Nephron progenitor cell (in vitro differentiated cells): ENCODE measurements around the gene CPSF7.
A peak's percentile ranks its signal among the peaks of the same experiment; 100 is the strongest.

ENCODE experiments used
- DNase-seq: peaks from one replicate; pipeline ENCODE4 v3.0.0; 2021
- H3K27ac Mint-ChIP-seq: 2 replicates; pipeline ENCODE4 v1.8.0; 2021; ENCODE audit warnings: mild to moderate bottlenecking, moderate library complexity, mixed read lengths
- H3K27me3 Mint-ChIP-seq: 2 replicates; pipeline ENCODE4 v1.8.0; 2021; ENCODE audit warnings: mild to moderate bottlenecking, low read depth, mixed read lengths; ENCODE audit not compliant: poor library complexity
- H3K36me3 Mint-ChIP-seq: 2 replicates; pipeline ENCODE4 v1.8.0; 2021; ENCODE audit warnings: low read depth, mixed read lengths
- H3K4me1 Mint-ChIP-seq: 2 replicates; pipeline ENCODE4 v1.8.0; 2021; ENCODE audit warnings: mixed read lengths
- H3K4me3 Mint-ChIP-seq: 2 replicates; pipeline ENCODE4 v1.8.0; 2021; ENCODE audit warnings: mild to moderate bottlenecking, moderate library complexity, mixed read lengths
- H3K9me3 Mint-ChIP-seq: 2 replicates; pipeline ENCODE4 v1.8.0; 2021; ENCODE audit warnings: mild to moderate bottlenecking, moderate library complexity, mixed read lengths
- CTCF ChIP-seq: fragments of 200-600 bp; sonication (generic); IDR thresholded peaks from 2 replicates; pipeline ENCODE4 v1.5.0; 2021; ENCODE audit warnings: antibody characterized with exemption

Gene CPSF7

GRCh38 chr11:61406991-61407728 lies 22.6 kb downstream of the CPSF7 start:
- no peak for TF ChIP-seq CTCF
- no peaks in the 10 kb centered on the region for H3K4me1 Mint-ChIP-seq
- no peak overlapping the region for H3K4me3 Mint-ChIP-seq
- peaks cover 89% of the 10 kb centered on the region for H3K36me3 Mint-ChIP-seq
- peak overlapping the region; percentile 50 for H3K27ac Mint-ChIP-seq
- DNase-seq: no peak
- no peaks in the 10 kb centered on the region for H3K9me3 Mint-ChIP-seq
- no peaks in the 10 kb centered on the region for H3K27me3 Mint-ChIP-seq

- Mint-ChIP-seq H3K4me1 (no peaks in the 10 kb centered on the region), H3K27me3 (no peaks in the 10 kb centered on the region), H3K27ac (no peak overlapping the region), H3K36me3 (peaks cover 79% of the 10 kb centered on the region), H3K4me3 (no peak overlapping the region), H3K9me3 (no peaks in the 10 kb centered on the region)
- no peak for DNase-seq
- no peak for TF ChIP-seq CTCF
These were observed 23.7 kb downstream of the CPSF7 start for GRCh38 chr11:61406067-61406466.

DNA sequence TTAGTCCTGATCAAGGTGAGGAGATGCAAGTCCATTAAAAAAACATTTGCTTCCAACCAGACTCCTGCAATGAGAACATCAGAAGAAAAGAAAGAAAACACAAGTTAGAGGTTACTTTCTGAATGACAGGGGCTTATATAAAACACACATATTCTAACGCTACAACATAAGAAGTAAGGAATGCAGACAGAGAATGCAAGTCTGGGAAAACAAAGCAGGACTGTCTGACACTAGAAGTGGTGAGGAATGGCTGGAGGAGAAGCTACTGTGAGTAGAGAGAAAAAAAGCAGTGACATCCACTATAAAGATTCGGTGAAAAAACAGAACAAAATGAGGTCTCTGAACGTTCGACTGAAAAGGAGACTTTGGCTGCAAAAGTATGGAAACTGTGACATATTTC lies 25.1 kb downstream of the CPSF7 start:
- no peaks in the 10 kb centered on the region for H3K9me3 Mint-ChIP-seq
- no peaks in the 10 kb centered on the region for H3K4me1 Mint-ChIP-seq
- H3K36me3 Mint-ChIP-seq: peaks cover 74% of the 10 kb centered on the region
- no peak for DNase-seq
- no peak overlapping the region for H3K27ac Mint-ChIP-seq
- no peak overlapping the region for H3K4me3 Mint-ChIP-seq
- TF ChIP-seq CTCF: no peak
- no peaks in the 10 kb centered on the region for H3K27me3 Mint-ChIP-seq

DNA sequence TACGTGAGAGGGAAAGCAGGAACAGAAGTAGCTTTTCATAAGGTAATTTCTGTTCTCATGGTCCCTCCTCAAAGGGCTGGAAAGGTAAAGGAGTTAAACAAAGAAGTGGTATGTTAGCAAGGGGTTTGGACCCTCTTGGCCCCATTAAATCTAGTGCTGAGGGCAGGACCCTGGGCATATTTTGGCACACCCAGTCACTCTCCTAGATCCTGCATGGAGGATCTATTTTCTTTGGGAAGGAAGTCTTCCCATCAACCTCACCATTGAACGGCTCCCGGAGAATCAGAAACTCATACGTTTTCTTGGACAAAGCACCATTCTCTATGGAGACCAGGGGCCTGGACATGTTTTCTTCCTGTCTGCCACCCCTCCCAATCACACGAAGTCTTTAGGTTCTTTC lies 25.7 kb downstream of the CPSF7 start:
- no peaks in the 10 kb centered on the region for H3K27me3 Mint-ChIP-seq
- no peak overlapping the region for H3K27ac Mint-ChIP-seq
- H3K4me1 Mint-ChIP-seq: no peaks in the 10 kb centered on the region
- no peaks in the 10 kb centered on the region for H3K9me3 Mint-ChIP-seq
- no peak for DNase-seq
- no peak overlapping the region for H3K4me3 Mint-ChIP-seq
- peaks cover 71% of the 10 kb centered on the region for H3K36me3 Mint-ChIP-seq
- no peak for TF ChIP-seq CTCF

GRCh38 chr11:61403658-61404057 lies 26.1 kb downstream of the CPSF7 start:
- Mint-ChIP-seq H3K4me1 (no peaks in the 10 kb centered on the region), H3K27ac (no peak overlapping the region), H3K9me3 (no peaks in the 10 kb centered on the region), H3K27me3 (no peaks in the 10 kb centered on the region), H3K4me3 (no peak overlapping the region), H3K36me3 (peaks cover 71% of the 10 kb centered on the region)
- DNase-seq: no peak
- no peak for TF ChIP-seq CTCF

GRCh38 chr11:61401573-61401972 lies 28.2 kb downstream of the CPSF7 start:
- Mint-ChIP-seq H3K4me1 (no peaks in the 10 kb centered on the region), H3K36me3 (peaks cover 74% of the 10 kb centered on the region), H3K9me3 (no peaks in the 10 kb centered on the region), H3K27ac (peak overlapping the region; percentile 70), H3K27me3 (no peaks in the 10 kb centered on the region), H3K4me3 (no peak overlapping the region)
- no peak for DNase-seq
- no peak for TF ChIP-seq CTCF
